ENCODE results near the gene ATG4C.

DNA sequence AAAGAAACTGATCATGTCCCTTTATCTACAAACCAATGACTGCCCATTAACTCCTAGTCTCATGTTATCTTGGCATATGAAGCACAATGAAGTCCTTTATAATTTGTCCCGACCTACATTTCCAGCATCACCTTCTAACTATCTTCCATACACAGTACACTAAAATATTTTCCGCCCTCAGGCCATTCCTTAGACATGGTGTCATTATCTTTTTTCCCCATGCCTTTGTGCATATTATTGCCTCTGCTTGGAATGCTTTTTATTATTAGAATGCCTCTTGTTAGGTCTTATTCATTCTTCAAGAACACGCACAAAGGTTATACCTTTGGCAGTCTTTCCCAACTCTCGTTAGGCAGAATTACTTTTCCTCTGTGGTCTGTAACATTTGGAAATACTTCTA, 39.6 kb downstream of the ATG4C start:
- TF ChIP-seq, protein P1, sequence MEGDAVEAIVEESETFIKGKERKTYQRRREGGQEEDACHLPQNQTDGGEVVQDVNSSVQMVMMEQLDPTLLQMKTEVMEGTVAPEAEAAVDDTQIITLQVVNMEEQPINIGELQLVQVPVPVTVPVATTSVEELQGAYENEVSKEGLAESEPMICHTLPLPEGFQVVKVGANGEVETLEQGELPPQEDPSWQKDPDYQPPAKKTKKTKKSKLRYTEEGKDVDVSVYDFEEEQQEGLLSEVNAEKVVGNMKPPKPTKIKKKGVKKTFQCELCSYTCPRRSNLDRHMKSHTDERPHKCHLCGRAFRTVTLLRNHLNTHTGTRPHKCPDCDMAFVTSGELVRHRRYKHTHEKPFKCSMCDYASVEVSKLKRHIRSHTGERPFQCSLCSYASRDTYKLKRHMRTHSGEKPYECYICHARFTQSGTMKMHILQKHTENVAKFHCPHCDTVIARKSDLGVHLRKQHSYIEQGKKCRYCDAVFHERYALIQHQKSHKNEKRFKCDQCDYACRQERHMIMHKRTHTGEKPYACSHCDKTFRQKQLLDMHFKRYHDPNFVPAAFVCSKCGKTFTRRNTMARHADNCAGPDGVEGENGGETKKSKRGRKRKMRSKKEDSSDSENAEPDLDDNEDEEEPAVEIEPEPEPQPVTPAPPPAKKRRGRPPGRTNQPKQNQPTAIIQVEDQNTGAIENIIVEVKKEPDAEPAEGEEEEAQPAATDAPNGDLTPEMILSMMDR (IDR thresholded peaks at IDR 0.05) = no peak
- TF ChIP-seq POLR2A (IDR thresholded peaks at IDR 0.05) = no peak

Measured in esophagus squamous epithelium (tissue), 4 donors.